Osteocyte (in vitro differentiated cells): Measurements from ENCODE around the gene KLHL2. TPM values are rescaled to one million over a fixed set of nuclear protein-coding genes. Genes with fewer than 3 reads are reported as not detected.
A peak's percentile ranks its signal among the peaks of the same experiment; 100 is the strongest.

Source experiments
- DNase-seq: peaks from one replicate; pipeline ENCODE4 v3.0.0; 2021; ENCODE audit warnings: mixed read lengths; ENCODE audit not compliant: unreplicated experiment; ENCODE audit errors: extremely low spot score
- H3K27ac Mint-ChIP-seq: one replicate; pipeline ENCODE4 v1.8.0; 2021; ENCODE audit warnings: mild to moderate bottlenecking, mixed read lengths; ENCODE audit not compliant: unreplicated experiment
- H3K27me3 Mint-ChIP-seq: one replicate; pipeline ENCODE4 v1.8.0; 2021; ENCODE audit warnings: mixed read lengths; ENCODE audit not compliant: unreplicated experiment
- H3K36me3 Mint-ChIP-seq: one replicate; pipeline ENCODE4 v1.8.0; 2021; ENCODE audit warnings: mixed read lengths; ENCODE audit not compliant: unreplicated experiment
- H3K4me1 Mint-ChIP-seq: one replicate; pipeline ENCODE4 v1.8.0; 2021; ENCODE audit warnings: mixed read lengths; ENCODE audit not compliant: unreplicated experiment
- H3K4me3 Mint-ChIP-seq: one replicate; pipeline ENCODE4 v1.8.0; 2021; ENCODE audit warnings: mild to moderate bottlenecking, moderate library complexity, mixed read lengths; ENCODE audit not compliant: unreplicated experiment
- H3K9me3 Mint-ChIP-seq: one replicate; pipeline ENCODE4 v1.8.0; 2021; ENCODE audit warnings: mixed read lengths; ENCODE audit not compliant: unreplicated experiment
- CTCF ChIP-seq: fragments of 200-600 bp; sonication (generic); IDR thresholded peaks from 2 replicates; pipeline ENCODE4 v1.5.0; 2021; ENCODE audit warnings: antibody characterized with exemption, mild to moderate bottlenecking, moderate library complexity
- total RNA-seq: library from RNA; stranded (reverse); gene quantifications from 2 replicates; pipeline ENCODE4 v1.2.1, GENCODE V29; 2021

The KLHL2 gene
- total RNA-seq, 1 donor from 2014 or later: 19.1 TPM

GRCh38 chr4:165355900-165356300 is 148.5 kb downstream of the KLHL2 start:
- Mint-ChIP-seq H3K36me3 (no peaks in the 10 kb centered on the region), H3K4me3 (no peak overlapping the region), H3K9me3 (peaks cover 2% of the 10 kb centered on the region), H3K27me3 (no peaks in the 10 kb centered on the region), H3K27ac (no peak overlapping the region), H3K4me1 (peaks cover 5% of the 10 kb centered on the region)
- TF ChIP-seq CTCF: peak; percentile 82
- no peak for DNase-seq

GRCh38 chr4:165359506-165359905 is 152.1 kb downstream of the KLHL2 start:
- H3K27ac Mint-ChIP-seq: no peak overlapping the region

GRCh38 chr4:165360041-165360695 is 152.8 kb downstream of the KLHL2 start:
- Mint-ChIP-seq H3K27ac (no peak overlapping the region), H3K27me3 (no peaks in the 10 kb centered on the region), H3K9me3 (no peaks in the 10 kb centered on the region), H3K36me3 (no peaks in the 10 kb centered on the region), H3K4me3 (no peak overlapping the region), H3K4me1 (peaks cover 3% of the 10 kb centered on the region)
- TF ChIP-seq CTCF: no peak
- DNase-seq: no peak

More at GRCh38 chr4:165359506-165359905, 152.1 kb downstream of the KLHL2 start:
- Mint-ChIP-seq H3K9me3 (no peaks in the 10 kb centered on the region), H3K4me3 (no peak overlapping the region), H3K27me3 (no peaks in the 10 kb centered on the region), H3K4me1 (peaks cover 3% of the 10 kb centered on the region), H3K36me3 (no peaks in the 10 kb centered on the region)
- no peak for TF ChIP-seq CTCF
- DNase-seq: no peak

GRCh38 chr4:165360985-165361670 is 153.8 kb downstream of the KLHL2 start:
- no peak for TF ChIP-seq CTCF
- Mint-ChIP-seq H3K27ac (no peak overlapping the region), H3K4me3 (no peak overlapping the region), H3K27me3 (no peaks in the 10 kb centered on the region), H3K36me3 (no peaks in the 10 kb centered on the region), H3K4me1 (peaks cover under 1% of the 10 kb centered on the region), H3K9me3 (no peaks in the 10 kb centered on the region)
- no peak for DNase-seq

GRCh38 chr4:165361810-165362209 is 154.4 kb downstream of the KLHL2 start:
- Mint-ChIP-seq H3K4me3 (no peak overlapping the region), H3K9me3 (no peaks in the 10 kb centered on the region), H3K4me1 (no peaks in the 10 kb centered on the region), H3K27me3 (no peaks in the 10 kb centered on the region), H3K36me3 (no peaks in the 10 kb centered on the region), H3K27ac (no peak overlapping the region)
- TF ChIP-seq CTCF: no peak
- no peak for DNase-seq
